HFFc6 (cell line): Measurements from ENCODE around the gene CHKB. TPM values are rescaled to one million over a fixed set of nuclear protein-coding genes. Genes with fewer than 3 reads are reported as not detected.
"Not testable (repeated sequence)": the region's sequence is repeated elsewhere in the genome, so short reads cannot be mapped to it uniquely, and the experiment has no call there.

Source experiments
- DNase-seq: peaks from one replicate; pipeline ENCODE4 v3.0.0-alpha.2; 2018
- H3K27ac Mint-ChIP-seq: 2 replicates; pipeline ENCODE4 v1.8.0; 2020; ENCODE audit warnings: mild to moderate bottlenecking, mixed read lengths
- H3K27me3 Mint-ChIP-seq: 2 replicates; pipeline ENCODE4 v1.8.0; 2021; ENCODE audit warnings: mild to moderate bottlenecking, moderate library complexity, mixed read lengths; ENCODE audit not compliant: insufficient read depth
- H3K36me3 Mint-ChIP-seq: 2 replicates; pipeline ENCODE4 v1.8.0; 2021; ENCODE audit warnings: low read depth, mixed read lengths
- H3K4me1 Mint-ChIP-seq: 2 replicates; pipeline ENCODE4 v1.8.0; 2020; ENCODE audit warnings: low read depth, mixed read lengths
- H3K4me3 Mint-ChIP-seq: 2 replicates; pipeline ENCODE4 v1.8.0; 2020; ENCODE audit warnings: mild to moderate bottlenecking, moderate library complexity, mixed read lengths
- H3K9me3 Mint-ChIP-seq: 2 replicates; pipeline ENCODE4 v1.8.0; 2020; ENCODE audit warnings: mild to moderate bottlenecking, mixed read lengths
- CTCF ChIP-seq: fragments of 200-600 bp; sonication (generic); IDR thresholded peaks from 2 replicates; pipeline ENCODE4 v1.5.0; 2021; ENCODE audit warnings: antibody characterized with exemption, mild to moderate bottlenecking
- total RNA-seq, 6 experiments: library from RNA; stranded (reverse); fragmentation: NEBNext Ultra II Directional; extraction: Animal tissue kit (Norgen Biotek cat#: 25700); gene quantifications; 2 replicates in 1 of 6; 3 replicates in 5 of 6; pipeline ENCODE4 v1.2.3, GENCODE V29; 2021

Gene CHKB
- total RNA-seq, 6 experiments from 2014 or later, result 21.1 to 26.2 (median 25.2) TPM

GRCh38 chr22:50624347-50625130, 41.9 kb upstream of the CHKB start:
- no peak for DNase-seq
- no peak for TF ChIP-seq CTCF
- H3K4me1 Mint-ChIP-seq, result peaks cover 33% of the 10 kb centered on the region
- H3K27ac Mint-ChIP-seq, result no peak overlapping the region
- no peaks in the 10 kb centered on the region for H3K36me3 Mint-ChIP-seq
- no peaks in the 10 kb centered on the region for H3K9me3 Mint-ChIP-seq
- no peak overlapping the region for H3K4me3 Mint-ChIP-seq
- H3K27me3 Mint-ChIP-seq, result no peaks in the 10 kb centered on the region; the same call in none of the 2 replicates

GRCh38 chr22:50622723-50623327, 40.2 kb upstream of the CHKB start:
- no peaks in the 10 kb centered on the region for H3K9me3 Mint-ChIP-seq
- H3K36me3 Mint-ChIP-seq, result no peaks in the 10 kb centered on the region
- H3K4me3 Mint-ChIP-seq, result no peak overlapping the region
- no peak overlapping the region for H3K27ac Mint-ChIP-seq
- TF ChIP-seq CTCF, result no peak
- peaks cover 25% of the 10 kb centered on the region for H3K4me1 Mint-ChIP-seq
- no peak for DNase-seq
- peaks cover 2% of the 10 kb centered on the region for H3K27me3 Mint-ChIP-seq

GRCh38 chr22:50621948-50622722, 39.5 kb upstream of the CHKB start:
- H3K36me3 Mint-ChIP-seq, result no peaks in the 10 kb centered on the region
- DNase-seq, result no peak
- H3K9me3 Mint-ChIP-seq, result no peaks in the 10 kb centered on the region
- peaks cover 6% of the 10 kb centered on the region for H3K27me3 Mint-ChIP-seq
- no peak overlapping the region for H3K27ac Mint-ChIP-seq
- peak; percentile 61 for TF ChIP-seq CTCF
- H3K4me1 Mint-ChIP-seq, result peaks cover 25% of the 10 kb centered on the region
- peak overlapping the region; percentile 22; the same call in 1 of the 2 replicates for H3K4me3 Mint-ChIP-seq

- TF ChIP-seq CTCF, result no peak
- H3K36me3 Mint-ChIP-seq, result no peaks in the 10 kb centered on the region
- DNase-seq, result no peak
- peaks cover 25% of the 10 kb centered on the region for H3K4me1 Mint-ChIP-seq
- H3K27ac Mint-ChIP-seq, result no peak overlapping the region
- 0 out of 2 replicates have a peak overlapping the region, but pooled peaks have one; percentile 22 for H3K4me3 Mint-ChIP-seq
- peaks cover 7% of the 10 kb centered on the region for H3K27me3 Mint-ChIP-seq
- H3K9me3 Mint-ChIP-seq, result no peaks in the 10 kb centered on the region
Observed at GRCh38 chr22:50621356-50621880, 38.8 kb upstream of the CHKB start.

- Mint-ChIP-seq H3K36me3 (no peaks in the 10 kb centered on the region), H3K4me1 (peaks cover 25% of the 10 kb centered on the region), H3K27me3 (peaks cover 7% of the 10 kb centered on the region), H3K4me3 (peak overlapping the region; percentile 65), H3K9me3 (no peaks in the 10 kb centered on the region), H3K27ac (no peak overlapping the region)
- peak; percentile 88; the same call in 1 of the 2 replicates for TF ChIP-seq CTCF
- no peak for DNase-seq
Observed at GRCh38 chr22:50620593-50621355, 38.1 kb upstream of the CHKB start.

GRCh38 chr22:50614296-50614695, 31.6 kb upstream of the CHKB start:
- H3K9me3 Mint-ChIP-seq, H3K4me1 Mint-ChIP-seq, H3K27ac Mint-ChIP-seq, DNase-seq, H3K4me3 Mint-ChIP-seq, H3K36me3 Mint-ChIP-seq: not testable (repeated sequence)
- H3K27me3 Mint-ChIP-seq, result peaks cover 25% of the 10 kb centered on the region
